ENCODE measurements around the gene SNAI3.

SNAI3 gene

GRCh38 chr16:88721815-88722755 is 35.8 kb upstream of the SNAI3 start:
- no peak for DNase-seq (ENCODE audit: low read depth)

- DNase-seq (ENCODE audit: low read depth) = no peak
Measured at GRCh38 chr16:88721236-88721635, 34.9 kb upstream of the SNAI3 start.

GRCh38 chr16:88720396-88720970 is 34.2 kb upstream of the SNAI3 start:
- DNase-seq (ENCODE audit: low read depth) = no peak

GRCh38 chr16:88719933-88720296 is 33.6 kb upstream of the SNAI3 start:
- no peak for DNase-seq (ENCODE audit: low read depth)

GRCh38 chr16:88719267-88719932 is 33.1 kb upstream of the SNAI3 start:
- no peak for DNase-seq (ENCODE audit: low read depth)

GRCh38 chr16:88718178-88718577 is 31.9 kb upstream of the SNAI3 start:
- DNase-seq (ENCODE audit: low read depth) = no peak

GRCh38 chr16:88716601-88717001 is 30.3 kb upstream of the SNAI3 start:
- DNase-seq (ENCODE audit: low read depth) = no peak

- DNase-seq (ENCODE audit: low read depth) = no peak
Measured at GRCh38 chr16:88716201-88716600, 29.9 kb upstream of the SNAI3 start.

- DNase-seq (ENCODE audit: low read depth) = no peak
Measured at GRCh38 chr16:88715312-88716190, 29.2 kb upstream of the SNAI3 start.

GRCh38 chr16:88714420-88715302 is 28.4 kb upstream of the SNAI3 start:
- DNase-seq (ENCODE audit: low read depth) = no peak

GRCh38 chr16:88713568-88714419 is 27.5 kb upstream of the SNAI3 start:
- DNase-seq (ENCODE audit: low read depth) = no peak

- no peak for DNase-seq (ENCODE audit: low read depth)
Measured at GRCh38 chr16:88713054-88713453, 26.7 kb upstream of the SNAI3 start.

GRCh38 chr16:88712362-88712979 is 26.2 kb upstream of the SNAI3 start:
- DNase-seq (ENCODE audit: low read depth) = no peak

GRCh38 chr16:88711750-88712340 is 25.5 kb upstream of the SNAI3 start:
- no peak for DNase-seq (ENCODE audit: low read depth)

- DNase-seq (ENCODE audit: low read depth) = no peak
Measured at GRCh38 chr16:88710556-88710955, 24.2 kb upstream of the SNAI3 start.

GRCh38 chr16:88706965-88707826 is 20.9 kb upstream of the SNAI3 start:
- DNase-seq (ENCODE audit: low read depth) = no peak

- peak; percentile 90 for DNase-seq (ENCODE audit: low read depth)
Measured at GRCh38 chr16:88706229-88706964, 20.1 kb upstream of the SNAI3 start, which contains the start of the genes CTU2 and RNF166. Gene CTU2 (plus strand): TSS chr16:88706503. CDS start chr16:88706531, 28 bp downstream. Gene RNF166 (minus strand): TSS chr16:88706408. CDS start chr16:88706325, 83 bp downstream.
